DMS53 treated with DMSO at 0.1 percent for 48 hours (cell line): Measurements from ENCODE around the gene OR8H2.
"Not testable (repeated sequence)": the region's sequence is repeated elsewhere in the genome, so short reads cannot be mapped to it uniquely, and the experiment has no call there.

ENCODE experiments used
- DNase-seq: peaks from one replicate; lab custom pipeline; 2025; ENCODE audit not compliant: unreplicated experiment; lab: John Stamatoyannopoulos, UW

OR8H2 gene, protein sequence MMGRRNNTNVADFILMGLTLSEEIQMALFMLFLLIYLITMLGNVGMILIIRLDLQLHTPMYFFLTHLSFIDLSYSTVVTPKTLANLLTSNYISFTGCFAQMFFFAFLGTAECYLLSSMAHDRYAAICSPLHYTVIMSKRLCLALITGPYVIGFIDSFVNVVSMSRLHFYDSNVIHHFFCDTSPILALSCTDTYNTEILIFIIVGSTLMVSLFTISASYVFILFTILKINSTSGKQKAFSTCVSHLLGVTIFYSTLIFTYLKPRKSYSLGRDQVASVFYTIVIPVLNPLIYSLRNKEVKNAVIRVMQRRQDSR

DNA sequence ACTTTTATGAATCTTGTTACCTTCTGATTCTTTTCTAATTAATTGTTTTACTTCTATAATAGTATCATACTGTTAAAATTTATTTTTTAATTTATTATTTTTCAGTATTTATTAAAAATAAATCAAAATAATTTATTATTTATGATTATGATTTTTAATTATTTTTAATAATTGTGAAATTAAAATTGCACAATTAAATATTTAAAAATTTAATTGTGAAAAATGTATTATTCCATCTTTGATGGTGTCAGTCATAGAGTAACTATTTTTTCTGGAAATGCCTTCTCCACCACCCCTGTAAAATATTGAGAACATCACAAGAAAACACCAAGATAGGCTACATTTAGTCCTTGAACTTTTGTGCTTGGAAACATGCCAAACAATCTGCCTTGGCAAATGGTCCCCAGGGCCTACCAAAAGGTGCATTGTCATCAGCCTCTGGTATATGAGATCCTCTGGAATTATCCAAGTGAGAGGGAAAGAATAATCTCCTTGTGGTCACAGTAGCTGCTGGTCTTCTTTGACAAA is at the start of gene OR8H2:
TSS of gene OR8H2 (plus strand) at position 478 of the 528 bp plus-strand sequence. CDS start 1,356 bp downstream, outside the sequence.
- DNase-seq: no peak

DNA sequence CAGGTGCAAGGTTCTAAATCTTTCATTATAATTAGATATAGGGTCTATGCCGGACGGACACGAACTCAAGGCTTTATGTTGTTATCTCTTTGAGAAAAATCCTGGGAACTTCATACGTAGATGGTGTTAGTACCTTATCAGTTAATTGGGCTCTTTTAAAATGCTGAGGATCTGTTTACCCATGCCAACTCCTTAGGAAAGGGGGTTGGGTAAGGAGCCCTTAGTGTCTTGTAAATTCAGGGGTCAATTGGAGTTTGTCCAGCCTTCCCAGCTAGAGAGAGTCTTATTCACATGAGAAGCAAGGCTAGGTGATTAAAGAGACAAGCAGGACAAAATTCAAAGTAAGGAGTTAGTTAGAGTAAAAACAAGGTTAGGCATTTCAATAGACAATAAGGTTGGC is 47.1 kb upstream of the OR8H2 start:
- DNase-seq: not testable (repeated sequence)

DNA sequence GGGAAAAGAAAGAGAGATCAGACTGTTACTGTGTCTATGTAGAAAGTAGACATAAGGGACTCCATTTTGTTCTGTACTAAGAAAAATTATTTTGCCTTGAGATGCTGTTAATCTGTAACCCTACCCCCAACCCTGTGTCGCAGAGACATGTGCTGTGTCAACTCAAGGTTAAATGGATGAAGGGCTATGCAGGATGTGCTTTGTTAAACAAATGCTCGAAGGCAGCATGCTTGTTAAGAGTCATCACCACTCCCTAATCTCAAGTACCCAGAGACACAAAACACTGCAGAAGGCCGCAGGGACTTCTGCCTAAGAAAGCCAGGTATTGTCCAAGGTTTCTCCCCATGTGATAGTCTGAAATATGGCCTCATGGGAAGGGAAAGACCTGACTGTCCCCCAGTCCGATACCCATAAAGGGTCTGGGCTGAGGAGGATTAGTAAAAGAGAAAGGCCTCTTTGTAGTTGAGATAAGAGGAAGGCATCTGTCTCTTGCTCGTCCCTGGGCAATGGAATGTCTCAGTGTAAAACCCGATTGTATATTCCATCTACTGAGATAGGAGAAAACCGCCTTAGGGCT is 45.7 kb upstream of the OR8H2 start:
- DNase-seq: not testable (repeated sequence)

DNA sequence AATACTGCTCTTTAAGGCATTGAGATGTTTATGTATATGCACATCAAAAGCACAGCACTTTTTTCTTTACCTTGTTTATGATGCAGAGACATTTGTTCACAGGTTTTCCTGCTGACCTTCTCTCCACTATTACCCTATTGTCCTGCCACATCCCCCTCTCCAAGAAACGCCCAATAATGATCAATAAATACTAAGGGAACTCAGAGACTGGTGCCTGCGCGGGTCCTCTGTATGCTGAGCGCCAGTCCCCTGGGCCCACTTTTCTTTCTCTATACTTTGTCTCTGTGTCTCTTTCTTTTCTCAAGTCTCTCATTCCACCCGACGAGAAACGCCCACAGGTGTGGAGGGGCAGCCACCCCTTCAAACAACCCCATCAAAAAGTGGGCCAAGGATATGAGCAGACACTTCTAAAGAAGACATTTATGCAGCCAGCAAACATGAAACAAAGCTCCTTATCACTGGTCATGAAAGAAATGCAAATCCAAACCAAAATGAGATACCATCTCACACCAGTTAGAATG is 45.2 kb upstream of the OR8H2 start:
- not testable (repeated sequence) for DNase-seq

DNA sequence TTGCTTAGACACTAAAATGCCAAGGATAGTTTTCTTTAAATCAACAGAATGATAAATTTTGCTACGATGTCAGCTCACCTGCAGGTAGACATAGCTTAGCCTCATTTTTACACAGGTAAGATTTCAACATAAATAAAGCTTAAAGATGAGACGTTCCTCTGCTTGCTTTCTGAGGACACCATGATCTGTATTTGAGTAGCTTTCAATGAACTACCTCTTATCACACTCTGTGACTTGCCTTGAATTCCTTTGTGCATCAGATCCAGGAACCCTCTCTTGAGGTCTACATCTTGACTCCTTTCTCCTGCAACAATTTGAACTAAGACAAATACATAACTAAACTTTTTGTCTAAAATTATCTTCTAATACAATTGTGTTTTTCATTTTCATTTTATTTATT is 36.5 kb upstream of the OR8H2 start:
- DNase-seq: no peak

DNA sequence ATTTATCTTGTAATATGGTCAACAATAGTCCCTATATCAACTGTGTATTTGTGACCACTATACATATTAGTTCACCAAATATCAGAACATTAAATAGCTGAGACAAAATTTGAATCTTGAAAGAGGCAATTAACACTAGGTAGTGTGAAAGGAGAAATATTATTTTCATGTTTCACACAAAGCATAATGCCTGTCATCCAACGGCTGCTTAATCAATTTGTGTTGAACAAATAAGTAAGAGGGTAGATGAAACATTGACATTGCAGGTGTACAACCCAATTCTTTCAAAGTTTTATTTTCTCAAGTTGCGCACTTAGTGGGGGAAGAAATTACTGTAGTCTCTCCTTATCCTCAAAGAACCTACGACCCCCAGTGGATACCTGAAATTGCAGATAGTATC is 13.8 kb upstream of the OR8H2 start:
- no peak for DNase-seq

DNA sequence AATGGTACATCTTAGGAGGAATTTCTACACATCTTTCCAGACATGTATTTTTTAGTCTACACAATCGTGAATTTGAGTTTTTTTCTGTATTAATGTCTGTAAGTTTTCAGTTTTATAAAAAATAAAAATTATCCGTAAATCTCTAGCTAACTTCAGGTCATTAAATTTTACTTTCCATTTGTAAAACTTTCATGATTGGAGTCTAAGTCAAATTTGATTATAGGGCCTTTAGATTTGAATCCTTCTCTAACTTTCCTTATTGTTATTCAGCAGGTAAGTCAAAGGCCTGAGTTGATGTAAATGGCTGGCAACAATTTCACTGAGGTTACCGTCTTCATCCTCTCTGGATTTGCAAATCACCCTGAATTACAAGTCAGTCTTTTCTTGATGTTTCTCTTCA is 10.5 kb upstream of the OR8H2 start, which contains the start of gene OR8I2:
TSS of gene OR8I2 (plus strand) at position 301 of the 400 bp plus-strand sequence. CDS start at position 301, 0 bp downstream.
- DNase-seq: no peak

DNA sequence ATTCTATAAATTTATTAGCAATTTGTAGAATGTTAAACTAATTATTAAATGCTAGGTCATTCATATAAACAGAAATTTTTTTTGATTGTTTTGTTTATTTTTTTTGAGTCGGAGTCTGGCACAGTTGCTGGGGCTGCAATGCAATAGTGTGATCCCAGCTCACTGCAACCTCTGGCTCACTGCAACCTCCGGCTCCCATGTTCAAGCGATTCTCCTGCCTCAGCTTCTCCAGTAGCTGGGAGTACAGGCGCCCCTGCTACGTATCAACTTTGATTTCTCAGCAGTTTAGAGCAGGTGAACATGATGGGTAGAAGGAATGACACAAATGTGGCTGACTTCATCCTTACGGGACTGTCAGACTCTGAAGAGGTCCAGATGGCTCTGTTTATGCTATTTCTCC is 18.6 kb downstream of the OR8H2 start, which contains the start of gene OR8H3:
TSS of gene OR8H3 (plus strand) at position 301 of the 400 bp plus-strand sequence. CDS start at position 301, 0 bp downstream.
- DNase-seq: no peak

DNA sequence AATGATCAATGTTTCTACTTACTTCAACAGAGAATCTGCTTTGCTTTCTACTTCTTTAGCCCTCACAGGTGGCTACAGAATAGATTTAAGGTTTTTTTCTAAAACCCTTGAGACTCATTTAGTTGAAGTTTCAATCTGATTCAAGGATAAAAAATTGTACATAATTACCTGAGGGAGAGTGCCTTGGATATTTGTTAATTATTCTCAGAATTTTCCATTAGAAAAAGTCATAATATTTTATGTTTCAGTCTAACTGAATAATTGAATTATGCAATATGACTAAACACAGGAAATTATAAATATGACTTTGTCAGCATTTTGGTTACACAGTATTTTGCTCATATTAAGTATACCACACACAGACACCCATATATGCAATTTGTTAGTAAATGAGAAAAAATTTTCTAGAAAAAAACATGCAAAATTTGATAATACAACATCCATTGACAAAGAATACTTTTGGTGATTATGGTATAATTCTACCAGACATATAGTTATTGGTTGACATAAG is 36.7 kb downstream of the OR8H2 start, which contains the start of gene OR8J3:
TSS of gene OR8J3 (minus strand) at position 51 of the 511 bp plus-strand sequence. CDS start 2,483 bp downstream, outside the sequence.
- DNase-seq: no peak

DNA sequence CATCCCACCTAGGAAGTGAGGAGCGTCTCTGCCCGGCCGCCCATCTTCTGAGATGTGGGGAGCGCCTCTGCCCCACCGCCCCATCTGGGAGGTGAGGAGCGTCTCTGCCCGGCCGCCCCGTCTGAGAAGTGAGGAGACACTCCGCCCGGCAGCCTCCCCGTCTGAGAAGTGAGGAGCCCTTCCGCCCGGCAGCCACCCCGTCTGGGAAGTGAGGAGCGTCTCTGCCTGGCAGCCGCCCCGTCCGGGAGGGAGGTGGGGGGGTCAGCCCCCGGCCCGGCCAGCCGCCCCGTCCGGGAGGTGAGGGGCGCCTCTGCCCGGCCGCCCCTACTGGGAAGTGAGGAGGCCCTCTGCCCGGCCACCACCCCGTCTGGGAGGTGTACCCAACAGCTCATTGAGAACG is 40.2 kb downstream of the OR8H2 start:
- DNase-seq: not testable (repeated sequence)

DNA sequence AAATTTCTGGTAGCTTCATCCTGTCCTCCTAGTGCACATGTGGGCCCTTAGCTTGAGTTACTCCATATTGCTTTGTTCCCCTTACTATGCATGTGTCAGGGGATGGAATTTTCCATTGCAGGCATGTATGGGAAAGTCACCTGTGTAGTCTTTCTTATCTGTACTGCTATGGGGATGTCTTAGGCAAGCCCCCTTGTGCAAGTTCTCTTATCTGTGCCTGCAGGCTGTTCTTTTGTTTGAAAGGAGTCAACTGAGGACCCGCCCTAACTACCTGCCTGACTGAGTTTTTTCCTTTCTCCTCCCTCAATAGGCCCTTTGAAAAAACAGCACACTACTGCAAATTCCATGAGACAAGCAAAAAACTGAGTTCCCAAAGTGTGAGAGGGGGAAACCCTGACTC is 47.9 kb downstream of the OR8H2 start:
- no peak for DNase-seq

DNA sequence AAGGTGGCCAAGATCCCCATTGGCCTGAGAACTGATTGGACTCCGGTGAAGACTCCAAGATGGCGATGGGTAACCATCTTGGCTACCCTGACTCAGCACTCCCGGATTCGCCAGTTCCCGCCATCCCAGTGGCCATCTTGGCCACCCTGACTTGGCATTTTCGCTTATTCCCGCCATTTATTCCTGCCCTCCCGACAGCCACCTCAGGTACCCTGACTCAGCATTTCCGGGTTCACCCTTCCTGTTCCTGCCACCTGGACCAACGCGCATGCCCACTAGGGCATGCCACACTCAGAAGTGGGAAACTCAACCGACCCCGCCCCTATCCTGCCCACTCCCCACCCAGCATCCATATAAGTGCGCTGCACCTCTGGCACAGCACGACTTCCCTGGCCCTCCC is 48.8 kb downstream of the OR8H2 start:
- DNase-seq: no peak
